HG03025 (cell line): ENCODE data around the gene CPEB1.
A peak's percentile ranks its signal among the peaks of the same experiment; 100 is the strongest.

ENCODE experiments used
- ATAC-seq: cut with Tn5 transposase; IDR thresholded peaks from one replicate; pipeline ENCODE4 v1.9.1; 2021; ENCODE audit warnings: mild to moderate bottlenecking, moderate library complexity; ENCODE audit not compliant: unreplicated experiment, low FRiP score

Gene CPEB1

GRCh38 chr15:82595766-82596165 is 51.4 kb downstream of the CPEB1 start:
- ATAC-seq: no peak

- no peak for ATAC-seq
These were observed 52.0 kb downstream of the CPEB1 start for GRCh38 chr15:82595203-82595602.

- no peak for ATAC-seq
These were observed 59.4 kb downstream of the CPEB1 start for GRCh38 chr15:82587805-82588204.

- ATAC-seq: no peak
These were observed 62.1 kb downstream of the CPEB1 start for GRCh38 chr15:82585072-82585471.

GRCh38 chr15:82580713-82581112 is 66.5 kb downstream of the CPEB1 start:
- no peak for ATAC-seq

GRCh38 chr15:82575335-82575734 is 71.8 kb downstream of the CPEB1 start:
- ATAC-seq: no peak

GRCh38 chr15:82572986-82573385 is 74.2 kb downstream of the CPEB1 start:
- no peak for ATAC-seq

GRCh38 chr15:82572311-82572710 is 74.9 kb downstream of the CPEB1 start:
- ATAC-seq: no peak

GRCh38 chr15:82571722-82572222 is 75.4 kb downstream of the CPEB1 start:
- no peak for ATAC-seq

- ATAC-seq: no peak
These were observed 76.2 kb downstream of the CPEB1 start for GRCh38 chr15:82570721-82571508.

- ATAC-seq: no peak
These were observed 77.3 kb downstream of the CPEB1 start for GRCh38 chr15:82569834-82570233.

- no peak for ATAC-seq
These were observed 78.2 kb downstream of the CPEB1 start for GRCh38 chr15:82568986-82569385.

GRCh38 chr15:82567661-82568060 is 79.5 kb downstream of the CPEB1 start:
- ATAC-seq: no peak

- ATAC-seq: no peak
These were observed 80.5 kb downstream of the CPEB1 start for GRCh38 chr15:82566690-82567089.

- ATAC-seq: no peak
These were observed 88.7 kb downstream of the CPEB1 start for GRCh38 chr15:82558502-82558901.

- ATAC-seq: no peak
These were observed 90.7 kb downstream of the CPEB1 start for GRCh38 chr15:82556315-82557035.

GRCh38 chr15:82554849-82555248 is 92.3 kb downstream of the CPEB1 start:
- ATAC-seq: no peak

GRCh38 chr15:82554351-82554750 is 92.8 kb downstream of the CPEB1 start:
- no peak for ATAC-seq

GRCh38 chr15:82553846-82554245 is 93.3 kb downstream of the CPEB1 start:
- no peak for ATAC-seq

GRCh38 chr15:82552861-82553260 is 94.3 kb downstream of the CPEB1 start:
- ATAC-seq: no peak

- ATAC-seq: peak; percentile 58
These were observed 95.4 kb downstream of the CPEB1 start for GRCh38 chr15:82551646-82552247.
